Ascending aorta (tissue), 2 donors: Measurements from ENCODE around the gene RMDN2. TPM values are rescaled to one million over a fixed set of nuclear protein-coding genes. Genes with fewer than 3 reads are reported as not detected.

Experiments
- DNase-seq, 2 donors: peaks; one replicate each; pipeline ENCODE4 v3.0.0-alpha.2; 2019; ENCODE audit warnings: low spot score in 2 of 2
- H3K27ac ChIP-seq, 2 donors: fragments of 200-600 bp; sonication (generic); one replicate each; pipeline ENCODE4 v1.5.1; 2016 to 2017; ENCODE audit warnings: mild to moderate bottlenecking in 1 of 2
- H3K27me3 ChIP-seq: fragments of 200-600 bp; sonication (generic); one replicate; pipeline ENCODE4 v1.5.1; 2017
- H3K36me3 ChIP-seq, 2 donors: fragments of 200-600 bp; sonication (generic); one replicate each; pipeline ENCODE4 v1.5.1; 2016
- H3K4me1 ChIP-seq, 2 donors: fragments of 200-600 bp; sonication (generic); one replicate each; pipeline ENCODE4 v1.5.1; 2016 to 2017; ENCODE audit warnings: mild to moderate bottlenecking in 1 of 2
- H3K4me3 ChIP-seq, 2 donors: fragments of 200-600 bp; sonication (generic); one replicate each; pipeline ENCODE4 v1.5.1; 2016 to 2017; ENCODE audit warnings: mild to moderate bottlenecking in 1 of 2
- H3K9me3 ChIP-seq, 2 donors: fragments of 200-600 bp; sonication (generic); one replicate each; pipeline ENCODE4 v1.5.1; 2016
- CTCF ChIP-seq, 3 experiments: fragments of 200-600 bp in 2 of 3; fragments of 450-650 bp in 1 of 3; sonication (generic) in 2 of 3; IDR thresholded peaks; one replicate each; pipeline ENCODE4 v1.5.1; 2016 to 2019; ENCODE audit warnings: antibody characterized with exemption in 3 of 3, mild to moderate bottlenecking in 1 of 3, moderate library complexity in 1 of 3
- intact Hi-C: fragments of 100-400 bp; cut with DNase I; formaldehyde crosslinking; loops from one replicate; pipeline ENCODE4 v1.15.1; 2023
- total RNA-seq: library from RNA; depleted of rRNA; stranded (reverse); fragments of >200 nt; gene quantifications from one replicate; pipeline ENCODE4 v1.1.0, GENCODE V29; 2016

Gene RMDN2
- total RNA-seq, 1 donor from 2014 or later = 0.21 TPM

GRCh38 chr2:37887286-37887685 lies 37.8 kb upstream of the RMDN2 start:
- no peak for TF ChIP-seq CTCF (IDR thresholded peaks at IDR 0.05)
- no peaks in the 10 kb centered on the region for H3K4me1 ChIP-seq
- no peaks in the 10 kb centered on the region for H3K9me3 ChIP-seq
- intact Hi-C loops = no loop called here
- H3K27ac ChIP-seq = no peak overlapping the region
- no peak overlapping the region for H3K4me3 ChIP-seq
- no peaks in the 10 kb centered on the region for H3K36me3 ChIP-seq
- DNase-seq = no peak
- no peaks in the 10 kb centered on the region for H3K27me3 ChIP-seq

GRCh38 chr2:37890893-37891495 lies 34.1 kb upstream of the RMDN2 start:
- TF ChIP-seq CTCF (IDR thresholded peaks at IDR 0.05) = peak; percentile 55 to 78 (median 72)
- intact Hi-C loops = loop anchor here (5.0 to 10.0 kb wide), 2 partner anchors 384 to 724 kb away; no protein-coding TSS in a partner anchor
- peak in 1 of 2 donors; percentile 81 for DNase-seq
- H3K4me3 ChIP-seq = no peak overlapping the region
- no peaks in the 10 kb centered on the region for H3K9me3 ChIP-seq
- no peaks in the 10 kb centered on the region for H3K27me3 ChIP-seq
- no peak overlapping the region for H3K27ac ChIP-seq
- H3K4me1 ChIP-seq = no peaks in the 10 kb centered on the region
- no peaks in the 10 kb centered on the region for H3K36me3 ChIP-seq

GRCh38 chr2:37891846-37892435 lies 33.1 kb upstream of the RMDN2 start:
- no peak for TF ChIP-seq CTCF (IDR thresholded peaks at IDR 0.05)
- Histone ChIP-seq H3K4me1 (no peaks in the 10 kb centered on the region), H3K27me3 (no peaks in the 10 kb centered on the region), H3K4me3 (no peak overlapping the region), H3K36me3 (no peaks in the 10 kb centered on the region), H3K9me3 (no peaks in the 10 kb centered on the region), H3K27ac (no peak overlapping the region)
- intact Hi-C loops = loop anchor here (5.0 to 10.0 kb wide), 2 partner anchors 383 to 725 kb away; no protein-coding TSS in a partner anchor
- DNase-seq = no peak

GRCh38 chr2:37892436-37893114 lies 32.5 kb upstream of the RMDN2 start:
- intact Hi-C loops = loop anchor here (5.0 to 10.0 kb wide), 2 partner anchors 382 to 725 kb away; no protein-coding TSS in a partner anchor
- DNase-seq = no peak
- no peak overlapping the region for H3K27ac ChIP-seq
- H3K9me3 ChIP-seq = no peaks in the 10 kb centered on the region
- no peak for TF ChIP-seq CTCF (IDR thresholded peaks at IDR 0.05)
- no peaks in the 10 kb centered on the region for H3K27me3 ChIP-seq
- H3K4me3 ChIP-seq = no peak overlapping the region
- H3K36me3 ChIP-seq = no peaks in the 10 kb centered on the region
- no peaks in the 10 kb centered on the region for H3K4me1 ChIP-seq

GRCh38 chr2:37893327-37893726 lies 31.8 kb upstream of the RMDN2 start:
- no peak for TF ChIP-seq CTCF (IDR thresholded peaks at IDR 0.05)
- no peak overlapping the region for H3K27ac ChIP-seq
- H3K4me3 ChIP-seq = no peak overlapping the region
- no peaks in the 10 kb centered on the region for H3K9me3 ChIP-seq
- H3K4me1 ChIP-seq = no peaks in the 10 kb centered on the region
- H3K27me3 ChIP-seq = no peaks in the 10 kb centered on the region
- DNase-seq = no peak
- H3K36me3 ChIP-seq = no peaks in the 10 kb centered on the region
- intact Hi-C loops = loop anchor here (5.0 to 10.0 kb wide), 2 partner anchors 381 to 726 kb away; no protein-coding TSS in a partner anchor
